Activated B cell treated with CpG ODN at 0.5 μM for 24 hours (primary cell): ENCODE results near the gene AKAP13. TPM values are rescaled to one million over a fixed set of nuclear protein-coding genes. Genes with fewer than 3 reads are reported as not detected.

ENCODE experiments used
- ATAC-seq: fragments of 200-7000 bp; cut with Tn5 transposase; one replicate; pipeline ENCODE4 v1.10.0; 2021; ENCODE audit warnings: low read depth, mild to moderate bottlenecking, moderate library complexity
- CTCF ChIA-PET: fragments of 350-600 bp; sonication (Branson Sonifier 250); formaldehyde crosslinking; loops from one replicate; lab custom pipeline; 2021; ENCODE audit warnings: antibody characterized with exemption; lab: Charles Lee
- POLR2A ChIA-PET: fragments of 350-600 bp; sonication (Branson Sonifier 250); formaldehyde crosslinking; loops from one replicate; lab custom pipeline; 2021; ENCODE audit warnings: antibody characterized with exemption; lab: Charles Lee
- DNase-seq: peaks from one replicate; pipeline ENCODE4 v3.0.0; 2022
- H3K27ac Mint-ChIP-seq: one replicate; pipeline ENCODE4 v1.8.0; 2020; ENCODE audit warnings: mixed read lengths
- H3K27me3 Mint-ChIP-seq: one replicate; pipeline ENCODE4 v1.8.0; 2021; ENCODE audit warnings: mixed read lengths
- H3K36me3 Mint-ChIP-seq: one replicate; pipeline ENCODE4 v1.8.0; 2021; ENCODE audit warnings: low read depth, mixed read lengths
- H3K4me1 Mint-ChIP-seq: one replicate; pipeline ENCODE4 v1.8.0; 2021; ENCODE audit warnings: mixed read lengths
- H3K4me3 Mint-ChIP-seq: one replicate; pipeline ENCODE4 v1.8.0; 2020; ENCODE audit warnings: mild to moderate bottlenecking, mixed read lengths
- H3K9me3 Mint-ChIP-seq: one replicate; pipeline ENCODE4 v1.8.0; 2020; ENCODE audit warnings: mixed read lengths
- intact Hi-C: fragments of 100-400 bp; cut with micrococcal nuclease; formaldehyde crosslinking; loops from one replicate; pipeline ENCODE4 v1.15.1; 2024
- total RNA-seq: library from RNA; stranded (reverse); gene quantifications from 2 replicates; pipeline ENCODE4 v1.2.3, GENCODE V29; 2022
- TF ChIP-seq, protein P1 (sequence below): fragments of 200-600 bp; IDR thresholded peaks from one replicate; pipeline ENCODE4 v1.8.0; 2022; ENCODE audit warnings: antibody characterized with exemption, mild to moderate bottlenecking

The AKAP13 gene
- total RNA-seq, 1 donor from 2014 or later = 290 TPM

DNA sequence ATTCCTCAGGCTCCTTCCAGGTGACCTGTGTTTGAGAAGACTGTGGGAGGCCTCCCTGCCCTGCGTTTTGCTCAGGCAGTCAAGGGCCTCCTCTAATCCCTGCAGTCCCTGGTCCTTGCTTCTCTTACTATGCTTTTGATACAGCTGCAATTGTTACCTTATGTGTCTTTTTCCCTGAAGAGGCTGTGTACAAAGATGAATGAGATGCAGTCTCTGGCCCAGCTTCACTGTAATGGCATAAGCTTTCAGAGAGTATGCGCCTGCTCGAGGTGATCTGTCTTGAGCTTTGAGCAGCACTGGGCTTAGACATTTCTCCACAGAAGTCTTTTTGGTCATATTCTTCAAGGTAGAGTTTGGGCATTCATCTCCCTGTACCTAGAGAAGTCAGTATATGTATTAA, 129.6 kb downstream of the AKAP13 start:
- H3K4me1 Mint-ChIP-seq = peaks cover 44% of the 10 kb centered on the region
- intact Hi-C loops = loop anchor here (5.0 kb wide), 1 partner anchor 32 kb away; no protein-coding TSS in a partner anchor
- DNase-seq (no peak), ATAC-seq (no peak)
- no peak overlapping the region for H3K27ac Mint-ChIP-seq
- CTCF ChIA-PET = no interaction called here
- no peak overlapping the region for H3K4me3 Mint-ChIP-seq
- H3K36me3 Mint-ChIP-seq = peaks cover 3% of the 10 kb centered on the region
- POLR2A ChIA-PET = no interaction called here
- H3K27me3 Mint-ChIP-seq = no peaks in the 10 kb centered on the region
- H3K9me3 Mint-ChIP-seq = no peaks in the 10 kb centered on the region
- TF ChIP-seq, protein P1, sequence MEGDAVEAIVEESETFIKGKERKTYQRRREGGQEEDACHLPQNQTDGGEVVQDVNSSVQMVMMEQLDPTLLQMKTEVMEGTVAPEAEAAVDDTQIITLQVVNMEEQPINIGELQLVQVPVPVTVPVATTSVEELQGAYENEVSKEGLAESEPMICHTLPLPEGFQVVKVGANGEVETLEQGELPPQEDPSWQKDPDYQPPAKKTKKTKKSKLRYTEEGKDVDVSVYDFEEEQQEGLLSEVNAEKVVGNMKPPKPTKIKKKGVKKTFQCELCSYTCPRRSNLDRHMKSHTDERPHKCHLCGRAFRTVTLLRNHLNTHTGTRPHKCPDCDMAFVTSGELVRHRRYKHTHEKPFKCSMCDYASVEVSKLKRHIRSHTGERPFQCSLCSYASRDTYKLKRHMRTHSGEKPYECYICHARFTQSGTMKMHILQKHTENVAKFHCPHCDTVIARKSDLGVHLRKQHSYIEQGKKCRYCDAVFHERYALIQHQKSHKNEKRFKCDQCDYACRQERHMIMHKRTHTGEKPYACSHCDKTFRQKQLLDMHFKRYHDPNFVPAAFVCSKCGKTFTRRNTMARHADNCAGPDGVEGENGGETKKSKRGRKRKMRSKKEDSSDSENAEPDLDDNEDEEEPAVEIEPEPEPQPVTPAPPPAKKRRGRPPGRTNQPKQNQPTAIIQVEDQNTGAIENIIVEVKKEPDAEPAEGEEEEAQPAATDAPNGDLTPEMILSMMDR = no peak

DNA sequence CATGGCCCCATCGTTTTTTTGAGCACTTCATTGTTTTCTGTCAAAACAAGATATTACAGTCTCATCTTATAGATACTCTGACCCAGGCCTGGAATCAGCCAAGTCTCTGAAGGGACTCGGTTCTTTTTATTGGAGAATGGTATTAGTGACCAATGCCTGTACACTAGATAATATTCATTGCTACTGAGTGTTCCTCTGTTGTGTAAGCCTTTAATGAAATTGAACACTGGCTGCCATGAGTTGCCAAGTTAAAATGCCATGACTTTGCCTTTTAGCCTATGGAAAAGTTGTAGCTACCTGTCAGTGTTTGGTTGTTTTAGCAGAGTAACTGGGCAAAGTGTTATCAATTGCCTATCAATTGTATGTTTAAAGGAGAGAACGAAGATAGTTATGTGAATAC, 134.0 kb downstream of the AKAP13 start:
- ATAC-seq (no peak), DNase-seq (no peak)
- TF ChIP-seq, protein P1 = no peak
- H3K9me3 Mint-ChIP-seq = no peaks in the 10 kb centered on the region
- no peaks in the 10 kb centered on the region for H3K27me3 Mint-ChIP-seq
- peaks cover 15% of the 10 kb centered on the region for H3K36me3 Mint-ChIP-seq
- ChIA-PET CTCF (no interaction called here), POLR2A (interaction anchor here (0.7 kb wide), 3 partner anchors 9 to 206 kb away, joined by 3 to 6 read pairs (median 4); no protein-coding TSS in a partner anchor)
- intact Hi-C loops = no loop called here
- H3K27ac Mint-ChIP-seq = no peak overlapping the region
- peaks cover 53% of the 10 kb centered on the region for H3K4me1 Mint-ChIP-seq
- H3K4me3 Mint-ChIP-seq = no peak overlapping the region

DNA sequence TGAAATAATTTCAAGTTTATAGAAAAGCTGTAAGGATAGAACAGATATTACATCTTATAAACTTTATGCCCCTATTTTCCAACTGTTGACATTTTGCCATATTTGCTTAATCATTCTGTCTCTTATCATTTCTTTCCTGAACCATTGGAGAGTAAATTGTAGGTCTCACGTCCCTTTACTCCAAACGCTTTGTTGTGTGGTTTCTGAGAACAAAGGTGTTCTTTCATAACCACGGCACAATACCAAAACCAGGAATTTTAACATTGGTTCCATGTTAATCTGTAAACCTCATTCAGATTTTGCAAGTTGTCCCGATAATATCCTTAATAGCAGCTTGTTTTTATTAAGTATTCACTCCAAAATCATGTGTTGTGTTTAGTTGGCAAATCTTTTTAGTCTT, 134.8 kb downstream of the AKAP13 start:
- TF ChIP-seq, protein P1 = no peak
- Mint-ChIP-seq H3K27ac (no peak overlapping the region), H3K4me1 (peaks cover 49% of the 10 kb centered on the region), H3K4me3 (no peak overlapping the region), H3K27me3 (no peaks in the 10 kb centered on the region), H3K9me3 (no peaks in the 10 kb centered on the region), H3K36me3 (peaks cover 16% of the 10 kb centered on the region)
- ATAC-seq (no peak), DNase-seq (no peak)
- POLR2A ChIA-PET = interaction anchor here (0.7 kb wide), 1 partner anchor 112 kb away, joined by 3 read pairs; no protein-coding TSS in a partner anchor
- CTCF ChIA-PET = interaction anchor here (0.6 kb wide), 1 partner anchor 124 kb away, joined by 4 read pairs; no protein-coding TSS in a partner anchor
- intact Hi-C loops = no loop called here

DNA sequence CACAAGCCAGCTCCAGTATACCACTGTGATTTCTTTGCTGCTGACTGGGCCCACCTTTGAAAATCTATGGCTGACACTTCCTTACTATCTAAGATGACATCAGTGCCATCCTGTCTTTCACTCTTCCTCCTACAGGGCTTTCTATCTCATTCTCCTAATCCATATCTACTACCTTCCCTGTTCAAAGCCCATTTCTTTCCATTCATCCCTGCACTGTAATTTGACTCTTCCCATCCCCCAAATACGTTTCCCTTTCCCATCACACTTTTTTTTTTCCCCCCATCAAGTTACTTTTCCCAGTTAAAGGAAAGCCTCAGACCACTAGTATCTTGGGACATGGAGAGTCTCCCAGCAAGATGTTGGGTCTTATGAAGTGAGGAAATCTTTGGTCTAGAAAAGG, 136.7 kb downstream of the AKAP13 start:
- H3K4me3 Mint-ChIP-seq = no peak overlapping the region
- H3K36me3 Mint-ChIP-seq = peaks cover 29% of the 10 kb centered on the region
- ATAC-seq (no peak), DNase-seq (no peak)
- intact Hi-C loops = loop anchor here (2.0 kb wide), 1 partner anchor 14 kb away; no protein-coding TSS in a partner anchor
- TF ChIP-seq, protein P1 = no peak
- H3K9me3 Mint-ChIP-seq = no peaks in the 10 kb centered on the region
- POLR2A ChIA-PET = no interaction called here
- no peaks in the 10 kb centered on the region for H3K27me3 Mint-ChIP-seq
- CTCF ChIA-PET = no interaction called here
- no peak overlapping the region for H3K27ac Mint-ChIP-seq
- H3K4me1 Mint-ChIP-seq = peaks cover 50% of the 10 kb centered on the region

DNA sequence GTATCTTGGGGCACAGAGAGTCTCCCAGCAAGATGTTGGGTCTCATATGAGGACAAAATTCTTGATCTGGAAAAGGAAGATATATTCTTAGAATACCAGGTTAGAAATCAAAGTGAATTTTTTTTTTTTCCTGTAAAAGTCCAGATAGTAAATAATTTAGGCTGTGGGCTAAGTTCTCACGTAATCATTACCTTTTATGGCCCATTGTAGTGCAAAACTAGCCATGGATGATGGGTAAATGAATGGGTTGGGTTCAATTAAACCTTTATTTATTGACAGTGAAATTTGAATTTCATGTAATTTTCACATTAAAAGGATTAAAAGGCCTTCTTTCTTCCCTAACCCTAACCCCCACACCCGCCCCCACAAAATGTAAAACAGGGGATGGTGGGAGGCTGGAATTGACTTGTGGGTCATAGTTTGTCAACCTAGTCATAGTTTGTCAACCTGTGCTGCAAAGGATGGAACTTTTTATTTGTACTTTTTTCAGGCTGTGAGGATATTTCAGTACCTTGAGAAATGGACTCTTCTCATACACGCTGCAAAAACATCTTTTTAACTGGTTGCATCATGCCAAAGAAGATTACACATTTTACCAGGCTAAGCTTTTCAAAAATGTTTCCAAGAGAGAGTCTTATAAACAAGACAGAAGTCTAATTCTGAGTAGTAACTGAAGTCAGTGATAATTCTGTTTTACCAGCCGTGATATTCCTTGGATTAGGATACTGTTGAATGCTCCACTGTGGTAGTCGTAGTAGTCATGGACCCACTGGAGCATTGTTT, 138.8 kb downstream of the AKAP13 start:
- Mint-ChIP-seq H3K27ac (no peak overlapping the region), H3K4me1 (peaks cover 53% of the 10 kb centered on the region), H3K9me3 (no peaks in the 10 kb centered on the region), H3K4me3 (no peak overlapping the region), H3K27me3 (no peaks in the 10 kb centered on the region), H3K36me3 (peaks cover 42% of the 10 kb centered on the region)
- POLR2A ChIA-PET = no interaction called here
- TF ChIP-seq, protein P1 = no peak
- ATAC-seq = no peak
- no peak for DNase-seq
- CTCF ChIA-PET = no interaction called here
- intact Hi-C loops = no loop called here
